Measurements from ENCODE around the gene SLC41A1. TPM values are rescaled to one million over a fixed set of nuclear protein-coding genes. Genes with fewer than 3 reads are reported as not detected.

The SLC41A1 gene
- total RNA-seq, 3 donors from 2014 or later (not counting 1 experiment from before 2014, with no cell fraction given), result 35.3 to 47.1 (median 39.5) TPM

DNA sequence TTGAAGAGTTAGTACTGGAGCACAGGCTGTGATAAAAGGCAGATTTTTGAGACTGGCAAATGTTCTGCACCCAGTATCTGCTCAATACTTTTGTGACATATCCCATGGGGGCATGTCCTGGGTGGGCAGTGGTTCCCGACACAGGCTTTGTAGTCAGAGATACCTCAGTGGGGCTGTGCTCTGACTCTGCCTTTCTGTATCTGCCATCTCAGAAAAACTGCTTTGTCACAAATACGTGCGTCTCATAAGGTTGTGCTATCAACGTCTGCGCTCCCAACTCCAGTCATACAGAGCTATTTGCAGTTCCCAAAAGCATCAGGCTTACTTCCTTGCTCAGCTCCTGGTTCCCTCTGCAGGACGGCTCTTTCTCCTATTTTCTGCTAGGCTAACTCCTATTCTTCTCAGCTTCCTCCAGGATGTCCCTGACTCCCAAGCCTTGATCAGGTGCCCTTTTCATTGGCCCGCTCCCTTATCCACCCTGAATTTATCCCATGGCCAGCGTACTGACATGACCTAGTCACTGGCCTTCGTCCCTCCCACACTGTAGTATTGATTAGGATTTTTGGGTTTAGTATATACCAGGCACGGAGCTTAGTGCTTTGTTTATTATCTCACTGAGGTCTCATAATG is 25.6 kb downstream of the SLC41A1 start:
- Mint-ChIP-seq H3K4me3 (no peak overlapping the region), H3K9me3 (no peaks in the 10 kb centered on the region), H3K4me1 (peaks cover 0 to 5% of the 10 kb centered on the region in 2 donors), H3K36me3 (peaks cover 15% of the 10 kb centered on the region), H3K27ac (no peak overlapping the region), H3K27me3 (ENCODE audit: low read depth in 2 of 2) (no peaks in the 10 kb centered on the region)
- no peaks in the 10 kb centered on the region for H3K4me1 ChIP-seq (ENCODE audit: control insufficient read depth, insufficient read depth, low read length)
- WGBS (ENCODE audit: insufficient coverage), result 93% methylated on average over 9 of the region's 10 CpGs
- H3K9me3 ChIP-seq (ENCODE audit: control insufficient read depth, insufficient read depth, low read length), result no peaks in the 10 kb centered on the region
- peaks cover 8% of the 10 kb centered on the region for H3K36me3 ChIP-seq (ENCODE audit: control insufficient read depth, insufficient read depth, low read length)
- no peaks in the 10 kb centered on the region for H3K27me3 ChIP-seq (ENCODE audit: control insufficient read depth, insufficient read depth, low read length)
- H3K4me3 ChIP-seq (ENCODE audit: low read length), result no peak overlapping the region
- DNase-seq (no peak), ATAC-seq (no peak)
- intact Hi-C loops (cut with micrococcal nuclease), result no loop called here
- no peak overlapping the region for H3K27ac ChIP-seq (ENCODE audit: low read length)
- TF ChIP-seq, protein P1, sequence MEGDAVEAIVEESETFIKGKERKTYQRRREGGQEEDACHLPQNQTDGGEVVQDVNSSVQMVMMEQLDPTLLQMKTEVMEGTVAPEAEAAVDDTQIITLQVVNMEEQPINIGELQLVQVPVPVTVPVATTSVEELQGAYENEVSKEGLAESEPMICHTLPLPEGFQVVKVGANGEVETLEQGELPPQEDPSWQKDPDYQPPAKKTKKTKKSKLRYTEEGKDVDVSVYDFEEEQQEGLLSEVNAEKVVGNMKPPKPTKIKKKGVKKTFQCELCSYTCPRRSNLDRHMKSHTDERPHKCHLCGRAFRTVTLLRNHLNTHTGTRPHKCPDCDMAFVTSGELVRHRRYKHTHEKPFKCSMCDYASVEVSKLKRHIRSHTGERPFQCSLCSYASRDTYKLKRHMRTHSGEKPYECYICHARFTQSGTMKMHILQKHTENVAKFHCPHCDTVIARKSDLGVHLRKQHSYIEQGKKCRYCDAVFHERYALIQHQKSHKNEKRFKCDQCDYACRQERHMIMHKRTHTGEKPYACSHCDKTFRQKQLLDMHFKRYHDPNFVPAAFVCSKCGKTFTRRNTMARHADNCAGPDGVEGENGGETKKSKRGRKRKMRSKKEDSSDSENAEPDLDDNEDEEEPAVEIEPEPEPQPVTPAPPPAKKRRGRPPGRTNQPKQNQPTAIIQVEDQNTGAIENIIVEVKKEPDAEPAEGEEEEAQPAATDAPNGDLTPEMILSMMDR (IDR thresholded peaks at IDR 0.05), result no peak

DNA sequence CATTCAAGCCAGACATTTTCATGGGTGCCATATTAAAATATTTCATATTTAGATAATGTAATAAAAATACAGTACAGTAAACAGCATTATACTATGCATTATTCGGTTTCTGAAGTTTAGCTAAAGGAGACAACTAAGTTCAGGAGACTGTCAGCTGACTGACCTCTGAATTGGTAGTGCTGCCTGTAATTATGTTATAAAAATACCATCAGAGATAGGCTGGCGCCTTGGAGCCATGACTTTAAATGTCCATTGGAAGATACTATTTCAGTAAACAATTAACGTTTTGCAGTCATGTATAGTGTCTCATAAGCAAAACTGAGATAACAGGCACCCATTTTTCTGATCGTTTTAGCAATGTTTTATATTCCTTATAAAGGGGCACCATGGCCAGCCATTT is 26.4 kb downstream of the SLC41A1 start:
- peaks cover 0 to 5% of the 10 kb centered on the region in 2 donors for H3K4me1 Mint-ChIP-seq
- no peak overlapping the region for H3K4me3 ChIP-seq (ENCODE audit: low read length)
- no peaks in the 10 kb centered on the region for H3K9me3 Mint-ChIP-seq
- intact Hi-C loops (cut with micrococcal nuclease), result no loop called here
- ATAC-seq (no peak), DNase-seq (no peak)
- H3K4me3 Mint-ChIP-seq, result no peak overlapping the region
- peaks cover 5% of the 10 kb centered on the region for H3K36me3 ChIP-seq (ENCODE audit: control insufficient read depth, insufficient read depth, low read length)
- no peaks in the 10 kb centered on the region for H3K9me3 ChIP-seq (ENCODE audit: control insufficient read depth, insufficient read depth, low read length)
- H3K27me3 Mint-ChIP-seq (ENCODE audit: low read depth in 2 of 2), result no peaks in the 10 kb centered on the region
- no peaks in the 10 kb centered on the region for H3K4me1 ChIP-seq (ENCODE audit: control insufficient read depth, insufficient read depth, low read length)
- 80% methylated on average over 3 of the region's 4 CpGs for WGBS (ENCODE audit: insufficient coverage)
- H3K27ac ChIP-seq (ENCODE audit: low read length), result no peak overlapping the region
- TF ChIP-seq, protein P1 (IDR thresholded peaks at IDR 0.05), result no peak
- no peaks in the 10 kb centered on the region for H3K27me3 ChIP-seq (ENCODE audit: control insufficient read depth, insufficient read depth, low read length)
- H3K36me3 Mint-ChIP-seq, result peaks cover 15% of the 10 kb centered on the region
- no peak overlapping the region for H3K27ac Mint-ChIP-seq

DNA sequence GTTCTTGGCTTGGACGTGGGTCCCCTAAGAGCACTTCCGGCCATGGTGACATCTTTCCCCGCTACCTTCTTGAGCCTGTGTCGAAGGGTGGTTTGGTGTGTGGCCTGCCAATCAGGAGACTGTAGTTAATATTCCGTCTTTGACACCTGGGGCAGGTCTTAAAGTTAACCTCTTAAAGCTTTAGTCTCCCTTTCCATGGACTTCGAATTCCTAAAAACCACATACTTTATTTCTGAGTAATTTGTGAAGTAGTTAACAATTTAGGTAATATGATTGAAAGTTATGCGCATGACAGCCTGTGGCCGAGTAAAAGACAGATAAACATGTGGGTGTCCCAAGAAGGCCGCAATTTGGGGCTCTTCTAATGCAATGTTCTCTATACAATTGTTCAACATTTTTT is 27.6 kb downstream of the SLC41A1 start:
- TF ChIP-seq, protein P1 (IDR thresholded peaks at IDR 0.05), result no peak
- 94% methylated on average over 7 of the region's 9 CpGs for WGBS (ENCODE audit: insufficient coverage)
- Mint-ChIP-seq H3K27me3 (ENCODE audit: low read depth in 2 of 2) (no peaks in the 10 kb centered on the region), H3K27ac (no peak overlapping the region), H3K4me1 (peaks cover 0 to 5% of the 10 kb centered on the region in 2 donors), H3K36me3 (peaks cover 11% of the 10 kb centered on the region), H3K9me3 (no peaks in the 10 kb centered on the region), H3K4me3 (no peak overlapping the region)
- no peaks in the 10 kb centered on the region for H3K9me3 ChIP-seq (ENCODE audit: control insufficient read depth, insufficient read depth, low read length)
- H3K27me3 ChIP-seq (ENCODE audit: control insufficient read depth, insufficient read depth, low read length), result no peaks in the 10 kb centered on the region
- H3K36me3 ChIP-seq (ENCODE audit: control insufficient read depth, insufficient read depth, low read length), result peaks cover 3% of the 10 kb centered on the region
- no peak overlapping the region for H3K4me3 ChIP-seq (ENCODE audit: low read length)
- H3K4me1 ChIP-seq (ENCODE audit: control insufficient read depth, insufficient read depth, low read length), result no peaks in the 10 kb centered on the region
- DNase-seq (no peak), ATAC-seq (no peak)
- no peak overlapping the region for H3K27ac ChIP-seq (ENCODE audit: low read length)
- intact Hi-C loops (cut with micrococcal nuclease), result no loop called here

DNA sequence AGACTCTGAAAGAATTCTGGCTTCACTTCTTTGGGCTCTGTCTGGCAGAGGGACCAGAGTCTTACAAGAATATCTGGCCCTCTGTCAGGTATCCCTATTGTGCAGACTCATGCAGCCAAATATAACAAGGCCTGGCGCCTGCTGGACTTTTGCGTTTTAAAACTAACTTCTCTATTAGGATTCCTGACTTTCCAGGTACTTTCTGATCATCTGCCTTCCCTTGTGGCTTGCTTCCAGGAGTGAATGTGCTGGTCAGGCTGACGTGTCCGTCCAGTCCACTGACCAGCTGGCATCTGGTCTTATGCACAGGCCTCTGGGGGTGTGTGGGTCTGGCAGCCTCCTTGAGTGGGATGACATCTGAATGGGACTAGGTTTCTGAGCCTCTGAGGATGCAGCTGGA is 29.1 kb downstream of the SLC41A1 start:
- DNase-seq (no peak), ATAC-seq (no peak)
- H3K9me3 ChIP-seq (ENCODE audit: control insufficient read depth, insufficient read depth, low read length), result no peaks in the 10 kb centered on the region
- no peak overlapping the region for H3K27ac ChIP-seq (ENCODE audit: low read length)
- WGBS (ENCODE audit: insufficient coverage), result 97% methylated on average over 4 of the region's 4 CpGs
- no peaks in the 10 kb centered on the region for H3K9me3 Mint-ChIP-seq
- H3K4me1 Mint-ChIP-seq, result peaks cover 0 to 5% of the 10 kb centered on the region in 2 donors
- TF ChIP-seq, protein P1 (IDR thresholded peaks at IDR 0.05), result no peak
- no peaks in the 10 kb centered on the region for H3K27me3 Mint-ChIP-seq (ENCODE audit: low read depth in 2 of 2)
- H3K36me3 ChIP-seq (ENCODE audit: control insufficient read depth, insufficient read depth, low read length), result no peaks in the 10 kb centered on the region
- H3K27ac Mint-ChIP-seq, result no peak overlapping the region
- H3K27me3 ChIP-seq (ENCODE audit: control insufficient read depth, insufficient read depth, low read length), result no peaks in the 10 kb centered on the region
- H3K4me3 Mint-ChIP-seq, result no peak overlapping the region
- intact Hi-C loops (cut with micrococcal nuclease), result no loop called here
- H3K36me3 Mint-ChIP-seq, result no peaks in the 10 kb centered on the region
- H3K4me3 ChIP-seq (ENCODE audit: low read length), result no peak overlapping the region
- no peaks in the 10 kb centered on the region for H3K4me1 ChIP-seq (ENCODE audit: control insufficient read depth, insufficient read depth, low read length)
